Naive thymus-derived CD8-positive, alpha-beta T cell (primary cell): ENCODE data around the gene AGAP1. TPM values are rescaled to one million over a fixed set of nuclear protein-coding genes. Genes with fewer than 3 reads are reported as not detected.

ENCODE experiments used
- ATAC-seq, 2 donors: fragments of 150-1000 bp; cut with Tn5 transposase in 1 of 2; sonication (Bioruptor Pico), chemical (Tn5 transposase) in 1 of 2; 1 replicate in 1 of 2; 2 replicates in 1 of 2; pipeline ENCODE4 v1.10.0; 2021; ENCODE audit warnings: mild to moderate bottlenecking in 2 of 2, moderate library complexity in 2 of 2
- POLR2A ChIA-PET: fragments of 350-600 bp; sonication (Branson Sonifier 250); formaldehyde crosslinking; loops from one replicate; lab custom pipeline; 2021; ENCODE audit warnings: antibody characterized with exemption; lab: Charles Lee
- DNase-seq, 10 donors: peaks; one replicate each; pipeline versions ENCODE4 v3.0.0 to v3.0.0-alpha.2; 2020 to 2022
- H3K27ac Mint-ChIP-seq, 10 donors: one replicate each; pipeline ENCODE4 v1.8.0; 2020 to 2022; ENCODE audit warnings: mild to moderate bottlenecking in 10 of 10, mixed read lengths in 10 of 10, moderate library complexity in 4 of 10, inconsistent platforms in 1 of 10
- H3K27me3 Mint-ChIP-seq, 5 donors: one replicate each; pipeline ENCODE4 v1.8.0; 2021 to 2022; ENCODE audit warnings: mixed read lengths in 5 of 5
- H3K36me3 Mint-ChIP-seq, 3 donors: one replicate each; pipeline ENCODE4 v1.8.0; 2020 to 2022; ENCODE audit warnings: mixed read lengths in 3 of 3, mild to moderate bottlenecking in 2 of 3, inconsistent platforms in 1 of 3
- H3K4me1 Mint-ChIP-seq, 4 donors: one replicate each; pipeline ENCODE4 v1.8.0; 2021 to 2022; ENCODE audit warnings: mixed read lengths in 4 of 4
- H3K4me3 Mint-ChIP-seq, 10 donors: one replicate each; pipeline ENCODE4 v1.8.0; 2020 to 2022; ENCODE audit warnings: mild to moderate bottlenecking in 10 of 10, mixed read lengths in 10 of 10, moderate library complexity in 6 of 10, inconsistent platforms in 1 of 10
- H3K9me3 Mint-ChIP-seq, 9 donors: one replicate each; pipeline ENCODE4 v1.8.0; 2020 to 2022; ENCODE audit warnings: mixed read lengths in 9 of 9, mild to moderate bottlenecking in 3 of 9, inconsistent platforms in 1 of 9, moderate library complexity in 1 of 9
- polyA plus RNA-seq, 3 donors: library from polyadenylated mRNA; unstranded; fragments of 300-500 nt; fragmentation: Illumina TruSeq; gene quantifications; one replicate each; pipeline ENCODE4 v1.2.3, GENCODE V29; 2021
- total RNA-seq, 8 experiments: library from RNA in 2 of 8; stranded (reverse) in 2 of 8; gene quantifications; one replicate each; pipeline ENCODE4 v1.2.3 and lab custom pipeline; 2021 to 2026

The AGAP1 gene
- total and polyA plus RNA-seq, 5 experiments from 2014 or later, result 0.03 to 0.52 (median 0.29) TPM; not detected in 1

DNA sequence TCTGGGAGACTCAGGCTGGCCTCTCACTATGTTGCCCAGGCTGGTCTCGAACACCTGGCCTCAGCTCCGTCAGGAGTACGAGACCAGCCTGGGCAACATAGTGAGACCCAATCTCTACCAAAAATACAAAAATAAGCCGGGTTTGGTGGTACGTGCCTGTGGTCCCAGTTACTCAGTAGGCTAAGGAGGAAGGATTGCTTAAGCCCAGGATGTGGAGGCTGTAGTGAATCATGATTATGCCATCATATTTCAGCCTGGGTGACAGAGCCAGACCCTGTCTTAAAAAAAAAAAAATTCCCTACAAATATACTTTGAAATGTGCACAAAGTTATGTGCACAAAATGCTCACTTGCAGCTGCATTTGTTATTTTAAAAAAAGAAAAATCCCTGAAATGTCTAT is 26.3 kb upstream of the AGAP1 start:
- Mint-ChIP-seq H3K27me3 (peaks cover 3 to 45% (median 19%) of the 10 kb centered on the region in 5 donors), H3K36me3 (no peaks in the 10 kb centered on the region), H3K9me3 (peaks cover 0 to 2% (median 0%) of the 10 kb centered on the region in 9 donors), H3K4me1 (peaks cover 0 to 1% (median 0%) of the 10 kb centered on the region in 4 donors), H3K4me3 (no peak overlapping the region), H3K27ac (no peak overlapping the region)
- ATAC-seq, result no peak
- no peak for DNase-seq
- POLR2A ChIA-PET, result no interaction called here

GRCh38 chr2:235468978-235469655 is 24.7 kb upstream of the AGAP1 start:
- Mint-ChIP-seq H3K27ac (no peak overlapping the region), H3K9me3 (peaks cover 0 to 8% (median 0%) of the 10 kb centered on the region in 9 donors), H3K36me3 (no peaks in the 10 kb centered on the region), H3K4me1 (peaks cover 0 to 1% (median 0%) of the 10 kb centered on the region in 4 donors), H3K4me3 (no peak overlapping the region), H3K27me3 (peaks cover 5 to 37% (median 16%) of the 10 kb centered on the region in 5 donors)
- ATAC-seq (no peak), DNase-seq (no peak)
- POLR2A ChIA-PET, result no interaction called here

GRCh38 chr2:235471186-235471747 is 22.6 kb upstream of the AGAP1 start:
- Mint-ChIP-seq H3K4me1 (peaks cover 0 to 1% (median 0%) of the 10 kb centered on the region in 4 donors), H3K9me3 (peaks cover 0 to 28% (median 8%) of the 10 kb centered on the region in 9 donors), H3K27ac (no peak overlapping the region)

GRCh38 chr2:235472443-235472842 is 21.4 kb upstream of the AGAP1 start:
- Mint-ChIP-seq H3K4me1 (peaks cover 0 to 1% (median 0%) of the 10 kb centered on the region in 4 donors), H3K4me3 (no peak overlapping the region), H3K27ac (no peak overlapping the region), H3K9me3 (peaks cover 0 to 29% (median 8%) of the 10 kb centered on the region in 9 donors), H3K27me3 (peaks cover 2 to 36% (median 16%) of the 10 kb centered on the region in 5 donors), H3K36me3 (peaks cover 0 to 6% (median 0%) of the 10 kb centered on the region in 3 donors)
- no peak for ATAC-seq
- POLR2A ChIA-PET, result no interaction called here
- DNase-seq, result no peak

More at GRCh38 chr2:235471186-235471747, 22.6 kb upstream of the AGAP1 start:
- POLR2A ChIA-PET, result no interaction called here
- H3K36me3 Mint-ChIP-seq, result peaks cover 0 to 6% (median 0%) of the 10 kb centered on the region in 3 donors
- no peak overlapping the region for H3K4me3 Mint-ChIP-seq
- H3K27me3 Mint-ChIP-seq, result peaks cover 2 to 36% (median 12%) of the 10 kb centered on the region in 5 donors
- no peak for ATAC-seq
- no peak for DNase-seq

DNA sequence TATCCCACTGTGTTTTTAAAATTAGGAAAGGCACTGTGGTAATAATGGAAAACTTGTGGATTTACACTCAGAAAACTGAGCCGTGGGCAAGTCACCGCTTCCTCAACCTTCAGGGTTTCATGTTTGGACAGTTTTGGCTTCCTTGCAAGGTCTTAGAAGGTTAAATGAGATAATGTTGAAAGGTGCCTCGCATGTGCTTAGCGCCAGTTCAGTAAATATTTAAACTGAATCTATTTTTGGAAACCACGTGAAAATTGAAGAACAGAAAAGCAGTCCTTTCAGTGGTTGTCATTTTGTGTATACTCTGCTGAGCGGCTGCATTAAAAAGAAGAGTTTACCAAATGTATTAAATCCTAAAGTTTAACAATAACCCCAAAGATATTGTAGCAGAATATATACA is 15.2 kb upstream of the AGAP1 start:
- POLR2A ChIA-PET, result no interaction called here
- no peak overlapping the region for H3K27ac Mint-ChIP-seq
- H3K4me3 Mint-ChIP-seq, result no peak overlapping the region
- H3K4me1 Mint-ChIP-seq, result no peaks in the 10 kb centered on the region
- peaks cover 0 to 21% (median 8%) of the 10 kb centered on the region in 9 donors for H3K9me3 Mint-ChIP-seq
- H3K27me3 Mint-ChIP-seq, result peaks cover 8 to 17% (median 12%) of the 10 kb centered on the region in 5 donors
- DNase-seq, result no peak
- no peak for ATAC-seq
- peaks cover 0 to 11% (median 0%) of the 10 kb centered on the region in 3 donors for H3K36me3 Mint-ChIP-seq

DNA sequence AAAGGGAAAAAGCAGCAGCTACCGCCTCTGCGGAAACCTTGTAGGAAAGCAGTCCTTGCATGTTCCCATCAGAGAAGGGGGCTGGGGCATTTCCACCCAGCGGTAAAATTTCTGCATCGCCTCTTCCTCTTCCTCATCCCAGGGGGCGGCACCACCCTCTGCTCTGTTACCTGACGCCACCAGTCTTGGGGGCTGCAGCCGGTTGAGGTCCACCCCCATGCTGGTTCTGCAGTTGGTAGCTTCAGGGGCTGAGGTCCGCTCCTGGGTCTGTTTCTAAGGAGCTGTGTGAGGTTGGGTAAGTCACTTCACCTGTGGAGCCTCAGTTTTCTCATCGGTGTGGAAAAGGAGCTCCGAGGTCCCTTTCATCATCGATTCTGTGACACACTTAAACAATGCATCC is 14.2 kb upstream of the AGAP1 start:
- POLR2A ChIA-PET, result no interaction called here
- Mint-ChIP-seq H3K9me3 (peaks cover 0 to 23% (median 8%) of the 10 kb centered on the region in 9 donors), H3K4me1 (no peaks in the 10 kb centered on the region), H3K27ac (no peak overlapping the region), H3K4me3 (no peak overlapping the region), H3K36me3 (peaks cover 0 to 11% (median 0%) of the 10 kb centered on the region in 3 donors), H3K27me3 (peaks cover 8 to 17% (median 11%) of the 10 kb centered on the region in 5 donors)
- ATAC-seq (no peak), DNase-seq (no peak)

DNA sequence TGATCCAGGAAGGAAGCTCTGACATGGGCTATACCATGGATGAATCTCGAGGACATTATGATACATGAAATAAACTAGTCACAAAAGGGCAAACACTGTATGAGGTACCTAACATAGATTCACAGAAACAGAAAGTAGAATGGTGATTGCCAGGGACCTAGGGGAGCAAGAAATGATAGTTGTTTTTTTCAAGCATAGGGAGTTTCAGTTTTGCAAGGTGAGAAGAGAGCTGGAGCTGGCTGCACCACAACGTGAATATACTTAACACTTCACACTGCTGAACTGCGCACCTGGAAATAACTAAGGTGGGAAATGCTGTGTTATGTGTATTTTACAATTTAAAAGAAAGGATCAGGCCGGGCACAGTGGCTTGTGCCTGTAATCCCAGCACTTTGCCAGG is 13.2 kb upstream of the AGAP1 start:
- ATAC-seq (no peak), DNase-seq (no peak)
- Mint-ChIP-seq H3K4me1 (no peaks in the 10 kb centered on the region), H3K27ac (peak overlapping the region in 1 of 10 donors; percentile 2), H3K9me3 (peaks cover 0 to 19% (median 5%) of the 10 kb centered on the region in 9 donors), H3K27me3 (peaks cover 9 to 14% (median 11%) of the 10 kb centered on the region in 5 donors), H3K36me3 (peaks cover 0 to 7% (median 0%) of the 10 kb centered on the region in 3 donors), H3K4me3 (no peak overlapping the region)
- POLR2A ChIA-PET, result no interaction called here

DNA sequence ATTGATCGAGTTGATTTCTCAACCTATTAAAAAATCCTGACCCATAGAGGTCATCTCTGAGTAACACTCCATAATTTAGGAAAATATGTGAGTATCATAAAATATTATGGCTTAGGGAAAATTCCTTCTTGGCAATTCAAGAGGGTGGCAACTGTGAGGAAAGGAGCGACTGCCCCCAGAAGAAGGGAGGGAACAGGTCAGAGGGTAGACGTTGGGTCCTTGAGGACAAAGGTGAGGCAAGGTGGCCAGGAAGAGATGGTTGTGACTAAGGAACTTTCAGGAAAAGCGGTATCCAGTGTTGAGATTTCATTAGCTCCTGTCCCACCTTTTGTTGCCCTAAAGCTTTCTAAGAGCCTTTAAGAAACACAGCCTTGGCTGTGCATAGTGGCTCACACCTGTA is 10.5 kb upstream of the AGAP1 start:
- ATAC-seq, result no peak
- no peak overlapping the region for H3K27ac Mint-ChIP-seq

DNA sequence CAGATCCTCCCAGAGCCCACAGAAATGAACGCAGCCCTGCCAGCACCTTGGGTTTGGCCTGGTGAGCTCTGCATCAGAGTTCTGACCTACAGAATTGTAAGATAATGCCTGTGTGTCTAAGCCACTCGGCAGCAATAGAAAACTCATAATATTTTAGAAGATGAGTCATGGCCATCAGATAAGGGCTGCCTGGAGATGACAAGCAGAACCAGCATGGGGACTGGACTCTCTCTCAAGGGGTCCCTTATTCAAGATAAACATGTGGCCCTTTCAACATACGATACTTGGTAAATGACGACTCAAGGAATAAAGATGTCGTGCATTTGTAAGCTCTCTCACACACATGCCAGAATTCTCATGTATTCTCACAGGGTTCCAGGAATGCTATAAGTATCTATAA is 8.5 kb upstream of the AGAP1 start:
- H3K4me1 Mint-ChIP-seq, result no peaks in the 10 kb centered on the region
- POLR2A ChIA-PET, result no interaction called here
- ATAC-seq, result no peak
- peaks cover 0 to 16% (median 3%) of the 10 kb centered on the region in 9 donors for H3K9me3 Mint-ChIP-seq
- no peak overlapping the region for H3K27ac Mint-ChIP-seq
- peaks cover 6 to 17% (median 9%) of the 10 kb centered on the region in 5 donors for H3K27me3 Mint-ChIP-seq
- H3K36me3 Mint-ChIP-seq, result peaks cover 0 to 13% (median 0%) of the 10 kb centered on the region in 3 donors
- H3K4me3 Mint-ChIP-seq, result no peak overlapping the region
- no peak for DNase-seq

More for the DNA sequence above, 10.5 kb upstream of the AGAP1 start:
- DNase-seq, result no peak
- Mint-ChIP-seq H3K27me3 (peaks cover 4 to 8% (median 7%) of the 10 kb centered on the region in 5 donors), H3K9me3 (peaks cover 0 to 13% (median 3%) of the 10 kb centered on the region in 9 donors), H3K4me1 (no peaks in the 10 kb centered on the region), H3K4me3 (no peak overlapping the region), H3K36me3 (peaks cover 0 to 9% (median 0%) of the 10 kb centered on the region in 3 donors)
- POLR2A ChIA-PET, result no interaction called here

GRCh38 chr2:235486729-235487128 is 7.1 kb upstream of the AGAP1 start:
- no peak overlapping the region for H3K4me3 Mint-ChIP-seq
- H3K27me3 Mint-ChIP-seq, result peaks cover 7 to 23% (median 19%) of the 10 kb centered on the region in 5 donors
- no peak overlapping the region for H3K27ac Mint-ChIP-seq
- peaks cover 0 to 12% (median 0%) of the 10 kb centered on the region in 3 donors for H3K36me3 Mint-ChIP-seq
- POLR2A ChIA-PET, result no interaction called here
- H3K4me1 Mint-ChIP-seq, result no peaks in the 10 kb centered on the region
- H3K9me3 Mint-ChIP-seq, result peaks cover 0 to 16% (median 4%) of the 10 kb centered on the region in 9 donors
- ATAC-seq (no peak), DNase-seq (no peak)

DNA sequence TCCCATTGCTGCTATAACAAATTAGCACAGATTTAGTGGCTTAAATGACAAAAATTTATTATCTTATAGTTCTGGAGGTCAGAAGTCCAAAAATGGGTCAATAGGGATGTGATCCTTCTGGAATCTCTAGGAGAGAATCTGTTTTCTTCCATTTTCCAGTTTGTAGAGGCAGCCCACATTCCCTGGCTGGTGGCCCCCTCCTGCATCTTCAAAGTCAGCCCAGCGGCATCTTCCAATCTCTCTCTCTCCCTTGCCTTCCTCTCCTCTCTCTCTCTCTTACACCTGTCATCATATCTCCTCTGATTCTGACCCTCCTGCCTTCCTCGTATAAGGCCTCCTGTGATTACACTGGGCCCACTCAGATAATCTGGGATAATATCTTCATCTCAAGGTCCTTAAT is 3.9 kb upstream of the AGAP1 start:
- no peak overlapping the region for H3K27ac Mint-ChIP-seq
- peaks cover 6 to 15% (median 8%) of the 10 kb centered on the region in 4 donors for H3K4me1 Mint-ChIP-seq
- POLR2A ChIA-PET, result no interaction called here
- ATAC-seq, result no peak
- H3K27me3 Mint-ChIP-seq, result peaks cover 15 to 42% (median 35%) of the 10 kb centered on the region in 5 donors
- H3K9me3 Mint-ChIP-seq, result peaks cover 0 to 13% (median 2%) of the 10 kb centered on the region in 9 donors
- no peak overlapping the region for H3K4me3 Mint-ChIP-seq
- H3K36me3 Mint-ChIP-seq, result peaks cover 0 to 19% (median 4%) of the 10 kb centered on the region in 3 donors
- no peak for DNase-seq

GRCh38 chr2:235492850-235493344 is 946 bp upstream of the AGAP1 start:
- ATAC-seq, result no peak
- POLR2A ChIA-PET, result no interaction called here
- Mint-ChIP-seq H3K36me3 (peaks cover 0 to 15% (median 6%) of the 10 kb centered on the region in 3 donors), H3K27me3 (peaks cover 14 to 61% (median 50%) of the 10 kb centered on the region in 5 donors), H3K9me3 (peaks cover 0 to 6% (median 0%) of the 10 kb centered on the region in 9 donors), H3K4me3 (peak overlapping the region; percentile 68 to 91 (median 84)), H3K27ac (peak overlapping the region in 1 of 10 donors; percentile 45), H3K4me1 (peaks cover 8 to 17% (median 12%) of the 10 kb centered on the region in 4 donors)
- DNase-seq, result no peak

- H3K27me3 Mint-ChIP-seq, result peaks cover 14 to 61% (median 54%) of the 10 kb centered on the region in 5 donors
- peak overlapping the region; percentile 68 to 91 (median 84) for H3K4me3 Mint-ChIP-seq
- H3K27ac Mint-ChIP-seq, result no peak overlapping the region
- peaks cover 0 to 6% (median 0%) of the 10 kb centered on the region in 9 donors for H3K9me3 Mint-ChIP-seq
- no peak for DNase-seq
- H3K4me1 Mint-ChIP-seq, result peaks cover 8 to 17% (median 12%) of the 10 kb centered on the region in 4 donors
- no peak for ATAC-seq
- POLR2A ChIA-PET, result no interaction called here
- peaks cover 0 to 15% (median 6%) of the 10 kb centered on the region in 3 donors for H3K36me3 Mint-ChIP-seq
Observed at GRCh38 chr2:235493402-235493774, 455 bp upstream of the AGAP1 start.
